Measurements from ENCODE around the gene GM2A.
"Not testable (repeated sequence)": the region's sequence is repeated elsewhere in the genome, so short reads cannot be mapped to it uniquely, and the experiment has no call there.

The GM2A gene

DNA sequence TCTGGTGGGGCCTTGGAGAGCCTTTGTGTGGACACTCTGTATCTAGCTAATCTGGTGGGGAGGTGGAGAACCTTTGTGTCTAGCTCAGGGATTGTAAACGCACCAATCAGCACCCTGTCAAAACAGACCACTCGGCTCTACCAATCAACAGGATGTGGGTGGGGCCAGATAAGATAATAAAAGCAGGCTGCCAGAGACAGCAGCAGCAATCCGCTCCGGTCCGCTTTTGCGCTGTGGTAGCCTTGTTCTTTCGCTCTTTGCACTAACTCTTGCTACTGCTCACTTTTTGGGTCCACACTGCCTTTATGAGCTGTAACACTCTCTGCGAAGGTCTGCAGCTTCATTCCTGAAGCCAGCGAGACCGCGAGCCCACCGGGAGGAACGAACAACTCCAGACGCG is 56.8 kb downstream of the GM2A start:
- not testable (repeated sequence) for H3K4me3 ChIP-seq (ENCODE audit: extremely low read depth, insufficient read depth, low read length, poor library complexity, severe bottlenecking); H3K4me1 ChIP-seq (ENCODE audit: control insufficient read depth, insufficient read depth, low read length, poor library complexity, severe bottlenecking); H3K27ac ChIP-seq (ENCODE audit: low read depth, low read length, severe bottlenecking); H3K9me3 ChIP-seq (ENCODE audit: control insufficient read depth, low read length); H3K36me3 ChIP-seq (ENCODE audit: control insufficient read depth, insufficient read depth, low read length)
- WGBS, 2 experiments (ENCODE audit: insufficient coverage in 2 of 2) = 81 to 98% methylated on average over 12 to 15 of the region's 15 CpGs

DNA sequence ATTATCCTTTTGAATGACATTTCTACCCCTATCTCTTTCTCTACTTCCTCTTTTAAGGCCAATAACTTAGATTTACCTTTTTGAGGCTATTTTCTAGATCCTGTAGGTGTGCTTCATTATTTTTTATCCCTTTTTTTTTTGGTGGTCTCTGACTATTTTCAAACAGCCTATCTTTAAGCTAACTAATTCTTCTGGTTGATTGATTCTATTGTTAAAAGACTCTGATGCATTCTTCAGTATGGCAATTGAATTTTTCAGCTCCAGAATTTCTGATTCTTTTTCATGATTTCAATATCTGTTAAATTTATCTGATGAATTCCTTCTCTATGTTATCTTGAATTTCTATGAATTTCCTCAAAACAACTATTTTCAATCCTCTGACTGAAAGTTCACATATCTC is 57.9 kb downstream of the GM2A start:
- no peaks in the 10 kb centered on the region for H3K36me3 ChIP-seq (ENCODE audit: control insufficient read depth, insufficient read depth, low read length)
- H3K27ac ChIP-seq (ENCODE audit: low read depth, low read length, severe bottlenecking) = no peak overlapping the region
- H3K9me3 ChIP-seq (ENCODE audit: control insufficient read depth, low read length) = peaks cover 6% of the 10 kb centered on the region
- H3K4me1 ChIP-seq (ENCODE audit: control insufficient read depth, insufficient read depth, low read length, poor library complexity, severe bottlenecking) = no peaks in the 10 kb centered on the region
- H3K4me3 ChIP-seq (ENCODE audit: extremely low read depth, insufficient read depth, low read length, poor library complexity, severe bottlenecking) = no peak overlapping the region

DNA sequence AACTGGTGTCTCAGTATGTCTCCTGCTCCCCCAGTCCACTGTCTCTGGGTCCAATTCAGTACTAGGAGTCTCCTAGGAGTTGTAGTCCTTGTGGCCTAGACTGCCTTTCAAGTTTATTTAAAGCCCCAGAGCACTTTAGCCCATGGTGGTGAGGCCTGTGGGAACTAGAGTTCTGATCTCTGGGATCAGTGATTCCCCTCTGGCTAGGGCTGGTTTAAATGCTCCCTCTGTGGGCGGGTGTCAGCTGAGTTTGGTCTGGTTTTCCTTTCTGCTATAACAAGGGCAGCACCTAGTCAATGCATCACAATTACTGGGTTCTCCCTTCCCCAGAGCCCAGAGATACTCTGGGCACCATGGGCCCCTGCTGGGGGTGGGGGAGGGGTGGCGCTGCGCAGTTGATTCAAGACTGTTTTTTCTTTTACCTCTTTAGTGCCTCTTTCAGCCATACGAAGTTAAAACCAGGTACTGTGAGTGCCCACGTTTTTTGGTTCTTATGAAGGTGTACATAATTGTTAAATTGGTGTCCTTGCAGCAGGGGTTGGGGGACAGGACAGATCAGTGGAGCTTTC is 59.9 kb downstream of the GM2A start:
- no CpG with 5 or more reads among the region's 5 CpGs for WGBS, 2 experiments (ENCODE audit: insufficient coverage in 2 of 2)
- Histone ChIP-seq H3K4me1 (ENCODE audit: control insufficient read depth, insufficient read depth, low read length, poor library complexity, severe bottlenecking) (no peaks in the 10 kb centered on the region), H3K36me3 (ENCODE audit: control insufficient read depth, insufficient read depth, low read length) (no peaks in the 10 kb centered on the region), H3K4me3 (ENCODE audit: extremely low read depth, insufficient read depth, low read length, poor library complexity, severe bottlenecking) (no peak overlapping the region), H3K9me3 (ENCODE audit: control insufficient read depth, low read length) (peaks cover 6% of the 10 kb centered on the region), H3K27ac (ENCODE audit: low read depth, low read length, severe bottlenecking) (no peak overlapping the region)

DNA sequence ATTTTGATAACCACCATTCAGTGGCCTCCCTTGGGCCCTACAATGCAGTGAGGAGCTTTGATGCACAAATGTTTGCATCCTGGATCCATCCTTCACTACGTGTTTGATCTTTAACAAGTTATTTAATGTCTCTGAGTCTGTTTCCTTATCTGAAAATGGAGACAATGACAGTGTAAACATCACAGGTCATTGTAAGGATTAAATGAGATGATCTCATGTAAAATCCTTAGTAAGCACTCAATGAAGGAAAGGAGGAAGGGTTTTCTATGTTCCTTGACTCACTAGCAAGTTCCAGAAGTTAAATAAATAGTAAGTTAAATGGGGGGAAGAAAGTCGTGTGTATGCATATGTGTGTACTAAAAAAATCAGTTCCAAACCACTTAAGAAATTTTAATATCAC is 60.4 kb downstream of the GM2A start:
- H3K27ac ChIP-seq (ENCODE audit: low read depth, low read length, severe bottlenecking) = no peak overlapping the region
- peaks cover 6% of the 10 kb centered on the region for H3K9me3 ChIP-seq (ENCODE audit: control insufficient read depth, low read length)
- H3K36me3 ChIP-seq (ENCODE audit: control insufficient read depth, insufficient read depth, low read length) = no peaks in the 10 kb centered on the region
- no peaks in the 10 kb centered on the region for H3K4me1 ChIP-seq (ENCODE audit: control insufficient read depth, insufficient read depth, low read length, poor library complexity, severe bottlenecking)
- H3K4me3 ChIP-seq (ENCODE audit: extremely low read depth, insufficient read depth, low read length, poor library complexity, severe bottlenecking) = no peak overlapping the region
- no CpG with 5 or more reads among the region's 2 CpGs for WGBS, 2 experiments (ENCODE audit: insufficient coverage in 2 of 2)

DNA sequence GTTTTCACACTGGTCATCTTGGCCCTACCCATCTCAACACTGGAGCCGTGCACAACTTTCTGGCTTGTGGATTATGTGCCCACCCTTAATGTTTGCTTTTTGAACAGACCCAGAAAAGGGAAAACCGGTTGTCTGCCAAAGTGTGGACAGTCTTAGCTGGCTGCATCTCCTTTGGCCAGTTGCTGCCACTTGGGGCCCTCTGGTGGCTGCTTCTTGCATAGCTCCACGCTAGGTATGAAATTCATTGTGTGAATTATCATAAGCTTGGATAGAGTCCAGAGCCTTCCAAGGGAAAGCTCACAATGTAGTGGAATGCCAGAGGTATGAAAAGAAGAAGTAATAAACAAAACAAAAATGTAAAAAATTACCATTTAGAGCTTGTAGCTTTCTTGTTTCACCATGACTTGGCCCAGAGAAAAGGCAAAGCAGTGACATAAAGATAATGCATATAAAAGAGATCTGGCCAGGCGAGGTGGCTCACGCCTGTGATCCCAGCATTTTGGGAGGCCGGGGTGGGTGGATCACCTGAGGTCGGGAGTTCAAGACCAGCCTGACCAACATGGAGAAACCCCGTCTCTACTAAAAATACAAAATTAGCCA is 63.1 kb downstream of the GM2A start:
- H3K27ac ChIP-seq (ENCODE audit: low read depth, low read length, severe bottlenecking) = no peak overlapping the region
- no peak overlapping the region for H3K4me3 ChIP-seq (ENCODE audit: extremely low read depth, insufficient read depth, low read length, poor library complexity, severe bottlenecking)
- H3K4me1 ChIP-seq (ENCODE audit: control insufficient read depth, insufficient read depth, low read length, poor library complexity, severe bottlenecking) = no peaks in the 10 kb centered on the region
- no peaks in the 10 kb centered on the region for H3K36me3 ChIP-seq (ENCODE audit: control insufficient read depth, insufficient read depth, low read length)
- H3K9me3 ChIP-seq (ENCODE audit: control insufficient read depth, low read length) = peaks cover 5% of the 10 kb centered on the region
- WGBS, 2 experiments (ENCODE audit: insufficient coverage in 2 of 2) = 50 to 64% methylated on average over 3 to 5 of the region's 8 CpGs

DNA sequence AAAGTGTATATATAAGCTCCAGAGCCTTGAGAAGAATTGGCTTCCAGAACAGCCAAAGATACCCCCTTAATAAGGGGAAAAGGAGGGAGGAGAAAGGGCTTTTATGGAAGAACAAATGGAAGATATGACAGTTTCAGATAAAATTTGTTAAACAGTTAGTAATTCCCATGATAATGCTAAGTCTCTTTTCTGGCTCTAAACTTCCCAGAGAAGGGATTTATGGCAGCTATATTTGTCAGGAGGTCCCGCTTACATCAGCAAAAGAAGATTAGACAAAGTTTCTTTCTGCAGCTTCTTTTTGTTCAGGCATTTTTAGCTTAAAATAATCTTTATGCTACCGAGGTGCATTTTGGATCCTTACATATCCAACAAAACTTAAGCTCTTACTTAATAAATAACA is 64.9 kb downstream of the GM2A start:
- no peaks in the 10 kb centered on the region for H3K36me3 ChIP-seq (ENCODE audit: control insufficient read depth, insufficient read depth, low read length)
- H3K4me1 ChIP-seq (ENCODE audit: control insufficient read depth, insufficient read depth, low read length, poor library complexity, severe bottlenecking) = no peaks in the 10 kb centered on the region
- no peak overlapping the region for H3K27ac ChIP-seq (ENCODE audit: low read depth, low read length, severe bottlenecking)
- H3K9me3 ChIP-seq (ENCODE audit: control insufficient read depth, low read length) = no peaks in the 10 kb centered on the region
- WGBS, 2 experiments (ENCODE audit: insufficient coverage in 2 of 2) = 100% methylated on average over 1 of the region's 2 CpGs
- no peak overlapping the region for H3K4me3 ChIP-seq (ENCODE audit: extremely low read depth, insufficient read depth, low read length, poor library complexity, severe bottlenecking)

DNA sequence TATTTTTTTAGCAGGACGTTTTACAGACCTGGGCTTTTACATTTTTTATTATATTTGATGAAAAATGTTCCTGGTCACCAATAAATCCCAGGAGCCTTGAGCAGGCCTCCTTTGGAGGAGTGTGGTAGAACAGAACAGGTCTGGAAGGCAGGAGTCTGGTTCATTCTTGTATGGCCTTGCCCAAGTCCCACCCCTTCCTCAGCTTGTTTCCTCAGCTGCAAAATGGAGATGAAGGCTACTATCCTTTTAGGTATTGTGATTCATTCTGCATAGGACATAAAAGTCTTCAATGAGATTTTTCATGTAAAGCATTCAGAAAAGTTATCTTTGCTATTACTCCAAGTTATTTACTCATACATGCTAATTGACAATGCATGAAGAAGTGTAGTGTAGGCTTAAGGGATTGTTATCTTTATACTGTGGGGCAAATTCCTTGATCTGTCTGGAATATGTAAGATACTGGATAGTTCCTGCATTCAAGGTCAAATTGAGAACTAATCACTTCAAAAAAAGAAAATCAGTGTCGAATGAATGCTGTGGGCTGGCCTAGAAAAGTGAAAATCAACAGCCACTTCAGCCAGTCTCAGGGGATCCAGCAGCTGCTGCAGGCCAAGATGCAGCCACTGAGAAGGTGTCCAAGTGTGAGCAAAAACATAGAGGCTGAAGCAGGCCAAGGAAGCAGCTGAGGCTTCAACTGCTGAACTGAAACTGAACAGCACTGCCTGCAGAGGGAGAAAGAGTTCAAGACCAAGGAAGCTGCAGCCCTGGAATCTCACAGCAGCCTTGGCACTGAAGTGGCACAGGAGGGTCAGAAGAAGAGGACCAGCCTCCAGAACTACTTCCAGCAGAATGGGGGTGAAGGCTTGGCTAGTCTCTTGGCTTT is 66.1 kb downstream of the GM2A start:
- no peak overlapping the region for H3K27ac ChIP-seq (ENCODE audit: low read depth, low read length, severe bottlenecking)
- no peaks in the 10 kb centered on the region for H3K9me3 ChIP-seq (ENCODE audit: control insufficient read depth, low read length)
- no peaks in the 10 kb centered on the region for H3K36me3 ChIP-seq (ENCODE audit: control insufficient read depth, insufficient read depth, low read length)
- H3K4me1 ChIP-seq (ENCODE audit: control insufficient read depth, insufficient read depth, low read length, poor library complexity, severe bottlenecking) = no peaks in the 10 kb centered on the region
- no peak overlapping the region for H3K4me3 ChIP-seq (ENCODE audit: extremely low read depth, insufficient read depth, low read length, poor library complexity, severe bottlenecking)
- 56 to 86% methylated on average over 1 to 2 of the region's 2 CpGs for WGBS, 2 experiments (ENCODE audit: insufficient coverage in 2 of 2)

All from mesodermal cell (in vitro differentiated cells).